Measurements from ENCODE around the gene ARFRP1. TPM values are rescaled to one million over a fixed set of nuclear protein-coding genes. Genes with fewer than 3 reads are reported as not detected.

The ARFRP1 gene
- total RNA-seq, 1 donor, result 25.7 TPM

DNA sequence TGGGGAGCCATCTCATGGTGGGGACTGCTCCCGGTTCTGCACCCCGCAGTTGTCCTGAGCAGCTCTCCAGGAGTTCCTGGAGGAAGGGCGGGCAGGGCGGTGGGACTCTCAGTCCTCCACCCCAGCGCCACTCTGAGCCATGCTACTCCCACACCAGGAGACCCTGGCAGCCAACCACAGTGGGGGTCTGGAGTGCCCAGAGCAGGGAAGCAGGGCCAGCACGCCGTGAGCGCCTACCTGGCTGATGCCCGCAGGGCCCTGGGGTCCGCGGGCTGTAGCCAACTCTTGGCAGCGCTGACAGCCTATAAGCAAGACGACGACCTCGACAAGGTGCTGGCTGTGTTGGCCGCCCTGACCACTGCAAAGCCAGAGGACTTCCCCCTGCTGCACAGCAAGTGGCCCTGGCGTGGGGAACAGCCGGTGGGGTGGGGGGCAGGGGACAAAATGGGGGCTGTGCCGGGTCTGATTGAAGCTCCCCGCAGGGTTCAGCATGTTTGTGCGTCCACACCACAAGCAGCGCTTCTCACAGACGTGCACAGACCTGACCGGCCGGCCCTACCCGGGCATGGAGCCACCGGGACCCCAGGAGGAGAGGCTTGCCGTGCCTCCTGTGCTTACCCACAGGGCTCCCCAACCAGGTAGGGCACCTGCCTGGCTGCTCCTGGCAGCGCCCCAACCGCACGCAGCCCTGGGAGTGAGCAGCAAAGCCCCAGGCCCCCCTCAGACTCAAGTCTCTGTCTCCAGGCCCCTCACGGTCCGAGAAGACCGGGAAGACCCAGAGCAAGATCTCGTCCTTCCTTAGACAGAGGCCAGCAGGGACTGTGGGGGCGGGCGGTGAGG lies 13.0 kb downstream of the ARFRP1 start:
- TF ChIP-seq, protein P1, sequence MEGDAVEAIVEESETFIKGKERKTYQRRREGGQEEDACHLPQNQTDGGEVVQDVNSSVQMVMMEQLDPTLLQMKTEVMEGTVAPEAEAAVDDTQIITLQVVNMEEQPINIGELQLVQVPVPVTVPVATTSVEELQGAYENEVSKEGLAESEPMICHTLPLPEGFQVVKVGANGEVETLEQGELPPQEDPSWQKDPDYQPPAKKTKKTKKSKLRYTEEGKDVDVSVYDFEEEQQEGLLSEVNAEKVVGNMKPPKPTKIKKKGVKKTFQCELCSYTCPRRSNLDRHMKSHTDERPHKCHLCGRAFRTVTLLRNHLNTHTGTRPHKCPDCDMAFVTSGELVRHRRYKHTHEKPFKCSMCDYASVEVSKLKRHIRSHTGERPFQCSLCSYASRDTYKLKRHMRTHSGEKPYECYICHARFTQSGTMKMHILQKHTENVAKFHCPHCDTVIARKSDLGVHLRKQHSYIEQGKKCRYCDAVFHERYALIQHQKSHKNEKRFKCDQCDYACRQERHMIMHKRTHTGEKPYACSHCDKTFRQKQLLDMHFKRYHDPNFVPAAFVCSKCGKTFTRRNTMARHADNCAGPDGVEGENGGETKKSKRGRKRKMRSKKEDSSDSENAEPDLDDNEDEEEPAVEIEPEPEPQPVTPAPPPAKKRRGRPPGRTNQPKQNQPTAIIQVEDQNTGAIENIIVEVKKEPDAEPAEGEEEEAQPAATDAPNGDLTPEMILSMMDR (IDR thresholded peaks at IDR 0.05; ENCODE audit: insufficient read depth, low read length), result no peak
- no peak for DNase-seq (ENCODE audit: low read depth)

DNA sequence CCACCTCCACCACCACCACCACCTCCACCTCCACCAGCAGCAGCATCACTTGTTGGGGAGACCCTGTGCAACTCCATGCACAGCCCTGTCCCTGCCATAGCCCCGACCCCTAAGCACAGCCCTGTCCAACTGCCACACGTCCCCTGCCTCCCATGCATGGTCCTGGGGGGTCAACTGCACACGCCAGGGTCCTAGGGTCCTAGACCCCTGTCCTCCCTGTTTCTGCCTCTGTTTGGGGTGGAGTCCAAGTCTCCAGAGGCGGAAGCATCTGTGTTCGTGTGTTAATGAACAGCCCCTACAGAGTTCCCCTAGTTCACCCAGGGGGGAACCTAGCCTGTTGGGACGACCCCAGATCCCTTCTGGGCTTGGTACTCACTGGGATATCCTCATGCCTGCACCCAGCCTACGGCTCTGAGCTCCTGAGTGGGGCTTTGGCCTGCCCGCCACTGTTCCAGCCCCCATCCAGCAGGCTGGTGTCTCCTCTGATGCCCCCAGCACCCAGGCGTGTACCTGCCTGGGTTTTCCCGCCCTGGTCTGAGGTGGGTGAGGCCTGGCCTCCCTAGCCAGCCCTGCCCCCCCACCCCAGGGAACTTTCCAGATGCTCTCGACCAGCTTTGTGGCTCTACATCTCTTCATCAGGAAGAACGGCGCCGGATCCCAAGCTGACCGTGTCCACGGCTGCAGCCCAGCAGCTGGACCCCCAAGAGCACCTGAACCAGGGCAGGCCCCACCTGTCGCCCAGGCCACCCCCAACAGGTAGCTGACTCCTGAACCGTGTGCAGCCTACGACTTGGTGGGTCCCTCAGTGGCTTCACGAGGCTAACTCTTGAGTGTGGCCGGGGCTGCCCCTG lies 13.8 kb downstream of the ARFRP1 start:
- no peak for DNase-seq (ENCODE audit: low read depth)
- TF ChIP-seq, protein P1 (IDR thresholded peaks at IDR 0.05; ENCODE audit: insufficient read depth, low read length), result no peak
- H3K4me3 ChIP-seq (ENCODE audit: low read depth, low read length), result no peak overlapping the region

More for the DNA sequence above, 13.0 kb downstream of the ARFRP1 start:
- no peak overlapping the region for H3K4me3 ChIP-seq (ENCODE audit: low read depth, low read length)

DNA sequence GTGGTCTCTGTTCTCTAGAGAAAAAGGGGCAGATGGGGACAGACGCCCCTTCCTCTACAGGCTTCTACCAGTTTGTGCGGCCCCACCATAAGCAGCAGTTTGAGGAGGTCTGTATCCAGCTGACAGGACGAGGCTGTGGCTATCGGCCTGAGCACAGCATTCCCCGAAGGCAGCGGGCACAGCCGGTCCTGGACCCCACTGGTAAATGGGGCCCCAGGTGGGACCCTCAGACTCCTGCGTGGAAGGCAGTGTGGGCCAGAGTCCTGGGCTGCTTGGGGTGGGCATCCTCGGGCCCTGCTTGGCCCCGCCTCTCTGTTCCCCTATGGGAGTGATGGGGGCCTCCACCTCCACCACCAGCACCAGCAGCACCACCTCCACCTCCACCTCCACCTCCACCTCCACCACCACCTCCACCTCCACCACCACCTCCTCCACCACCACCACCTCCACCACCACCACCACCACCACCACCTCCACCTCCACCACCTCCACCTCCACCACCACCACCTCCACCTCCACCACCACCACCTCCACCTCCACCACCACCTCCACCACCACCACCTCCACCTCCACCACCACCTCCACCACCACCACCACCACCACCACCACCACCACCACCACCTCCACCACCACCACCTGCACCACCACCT lies 14.6 kb downstream of the ARFRP1 start:
- no peak for DNase-seq (ENCODE audit: low read depth)
- no peak overlapping the region for H3K4me3 ChIP-seq (ENCODE audit: low read depth, low read length)

DNA sequence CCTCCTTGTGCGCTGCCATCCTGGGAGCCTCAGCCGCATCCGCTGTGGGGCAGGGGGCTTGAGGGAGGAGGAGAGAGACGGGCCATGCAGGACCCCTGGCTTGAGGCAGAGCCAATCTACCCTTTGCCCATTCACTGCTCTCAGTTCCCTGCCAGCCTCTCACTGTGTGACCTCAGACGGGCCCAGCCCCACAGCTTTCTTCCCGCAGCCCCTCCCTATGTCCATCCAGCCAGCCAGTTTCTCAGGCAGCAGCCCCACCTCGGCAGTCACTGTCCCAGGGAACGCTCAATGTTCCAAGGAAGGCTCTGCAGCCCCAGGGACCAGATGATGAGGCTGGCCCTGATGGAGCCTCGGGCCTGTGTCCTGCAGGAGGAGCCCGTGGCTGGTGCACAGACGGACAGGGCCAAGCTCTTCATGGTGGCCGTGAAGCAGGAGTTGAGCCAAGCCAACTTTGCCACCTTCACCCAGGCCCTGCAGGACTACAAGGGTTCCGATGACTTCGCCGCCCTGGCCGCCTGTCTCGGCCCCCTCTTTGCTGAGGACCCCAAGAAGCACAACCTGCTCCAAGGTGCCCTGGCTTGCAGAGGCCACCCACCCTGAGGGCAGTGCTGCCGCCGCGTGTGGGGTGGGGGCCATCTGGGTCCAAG lies 15.2 kb downstream of the ARFRP1 start:
- H3K4me3 ChIP-seq (ENCODE audit: low read depth, low read length), result no peak overlapping the region
- TF ChIP-seq, protein P1 (IDR thresholded peaks at IDR 0.05; ENCODE audit: insufficient read depth, low read length), result peak; percentile 17
- DNase-seq (ENCODE audit: low read depth), result peak; percentile 13

More for the DNA sequence above, 14.6 kb downstream of the ARFRP1 start:
- TF ChIP-seq, protein P1 (IDR thresholded peaks at IDR 0.05; ENCODE audit: insufficient read depth, low read length), result no peak

DNA sequence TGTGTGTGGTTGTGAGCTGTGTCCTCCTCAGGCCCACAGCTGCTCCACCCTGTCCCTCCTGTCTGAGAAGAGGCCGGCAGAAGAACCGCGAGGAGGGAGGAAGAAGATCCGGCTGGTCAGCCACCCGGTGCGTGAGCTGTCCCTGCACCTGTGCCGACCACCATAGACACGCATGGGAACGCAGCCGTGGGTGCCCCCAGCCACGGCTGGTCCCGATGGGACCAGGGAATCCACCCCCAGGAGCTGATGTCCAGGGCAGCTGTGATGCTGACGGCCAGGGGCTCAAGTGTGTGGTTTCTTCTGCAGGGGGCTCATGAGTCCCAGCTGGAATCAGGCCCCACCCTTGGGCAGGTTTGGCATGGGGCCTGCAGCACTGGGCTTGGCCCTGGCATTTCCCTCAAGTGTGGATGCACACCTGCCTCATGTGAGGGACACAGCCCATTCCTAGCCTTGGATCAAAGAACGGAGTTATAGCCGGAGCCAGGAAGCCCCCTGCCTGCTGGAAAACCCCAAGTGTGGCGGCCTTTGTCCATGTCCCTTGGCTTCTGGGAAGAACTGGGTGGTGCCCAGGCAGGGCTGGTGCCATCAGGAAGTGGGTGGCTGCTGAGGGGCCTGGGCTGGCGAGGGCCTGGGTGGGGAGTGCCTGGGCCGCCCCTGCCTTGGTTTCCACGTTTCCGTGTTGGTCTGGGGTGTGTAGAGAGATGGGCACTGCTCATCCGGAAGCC lies 15.9 kb downstream of the ARFRP1 start:
- DNase-seq (ENCODE audit: low read depth), result no peak
- TF ChIP-seq, protein P1 (IDR thresholded peaks at IDR 0.05; ENCODE audit: insufficient read depth, low read length), result no peak
- no peak overlapping the region for H3K4me3 ChIP-seq (ENCODE audit: low read depth, low read length)
